H1 (cell line): ENCODE measurements around the gene RIBC2. TPM values are rescaled to one million over a fixed set of nuclear protein-coding genes. Genes with fewer than 3 reads are reported as not detected.
A peak's percentile ranks its signal among the peaks of the same experiment; 100 is the strongest.

Experiments used
- CTCF ChIA-PET: fragments of 300-600 bp; sonication (Branson Sonifier 250); formaldehyde crosslinking; loops from one replicate; lab custom pipeline; 2021; ENCODE audit not compliant: partially characterized antibody; lab: Charles Lee
- POLR2A ChIA-PET: fragments of 300-600 bp; sonication (Branson Sonifier 250); formaldehyde crosslinking; loops from one replicate; lab custom pipeline; 2021; ENCODE audit warnings: inconsistent platforms; ENCODE audit not compliant: partially characterized antibody; lab: Charles Lee
- DNase-seq, 2 experiments: peaks; one replicate each; pipeline versions ENCODE4 v3.0.0 to v3.0.0-alpha.2; 2010 to 2022; ENCODE audit warnings: low spot score in 2 of 2, low read depth in 1 of 2, mixed read lengths in 1 of 2
- FAIRE-seq: peaks from 2 replicates; lab custom pipeline; 2011; peaks lifted over from hg19 to GRCh38; lab: Jason Lieb, UNC
- H2AFZ ChIP-seq: 2 replicates; pipeline ENCODE4 v1.8.1; 2012; ENCODE audit warnings: low read length, inconsistent platforms
- H2AK5ac ChIP-seq: 2 replicates; pipeline ENCODE4 v1.6.1; 2013; ENCODE audit warnings: low read depth, low read length
- H2BK120ac ChIP-seq: replicated peaks from 2 replicates; pipeline ENCODE3; 2013; ENCODE audit warnings: low read depth, low read length, inconsistent platforms
- H2BK12ac ChIP-seq: 2 replicates; pipeline ENCODE4 v1.6.1; 2013; ENCODE audit warnings: low read depth, low read length
- H2BK15ac ChIP-seq: 2 replicates; pipeline ENCODE4 v1.6.1; 2013; ENCODE audit warnings: low read length
- H2BK20ac ChIP-seq: 2 replicates; pipeline ENCODE4 v1.6.1; 2013; ENCODE audit warnings: low read length
- H2BK5ac ChIP-seq: 2 replicates; pipeline ENCODE4 v1.6.1; 2013; ENCODE audit warnings: low read depth, low read length
- H3K14ac ChIP-seq: 2 replicates; pipeline ENCODE4 v1.6.1; 2013; ENCODE audit warnings: inconsistent platforms; ENCODE audit not compliant: insufficient read length
- H3K18ac ChIP-seq: 2 replicates; pipeline ENCODE4 v1.6.1; 2013; ENCODE audit warnings: low read length; ENCODE audit errors: extremely low read depth
- H3K23ac ChIP-seq: 2 replicates; pipeline ENCODE4 v1.6.1; 2013; ENCODE audit warnings: inconsistent platforms; ENCODE audit not compliant: insufficient read length
- H3K23me2 ChIP-seq: 2 replicates; pipeline ENCODE4 v1.6.1; 2013; ENCODE audit warnings: low read depth, low read length
- H3K27ac ChIP-seq: 2 replicates; pipeline ENCODE4 v1.6.1; 2011; ENCODE audit warnings: low read depth, low read length, inconsistent platforms
- H3K27me3 ChIP-seq, 4 experiments: replicated peaks in 1 of 4; 1 replicate in 1 of 4; 2 replicates in 3 of 4; pipeline versions ENCODE4 v1.6.1 to v1.8.1; 2011 to 2013; ENCODE audit warnings: low read length in 3 of 4, mild to moderate bottlenecking in 3 of 4, inconsistent platforms in 2 of 4, mixed read lengths in 2 of 4, moderate library complexity in 1 of 4; ENCODE audit not compliant: control insufficient read depth in 3 of 4, insufficient read depth in 3 of 4; ENCODE audit errors: extremely low read depth in 1 of 4
- H3K36me3 ChIP-seq, 4 experiments: 2 replicates each; pipeline versions ENCODE4 v1.6.1 to v1.8.1; 2011 to 2013; ENCODE audit warnings: mild to moderate bottlenecking in 4 of 4, low read length in 3 of 4, moderate library complexity in 2 of 4, control low read depth in 1 of 4, inconsistent platforms in 1 of 4; ENCODE audit not compliant: insufficient read depth in 4 of 4, control insufficient read depth in 2 of 4
- H3K4ac ChIP-seq: replicated peaks from 2 replicates; pipeline ENCODE3; 2013; ENCODE audit warnings: low read length, low read depth, mixed read lengths, inconsistent platforms; ENCODE audit not compliant: insufficient read length
- H3K4me1 ChIP-seq, 4 experiments: replicated peaks in 1 of 4; 1 replicate in 1 of 4; 2 replicates in 3 of 4; pipeline versions ENCODE4 v1.6.1 to v1.8.1; 2011 to 2013; ENCODE audit warnings: low read length in 3 of 4, inconsistent platforms in 2 of 4, mixed read lengths in 1 of 4; ENCODE audit not compliant: insufficient read depth in 4 of 4, control insufficient read depth in 3 of 4
- H3K4me2 ChIP-seq, 2 experiments: 2 replicates each; pipeline versions ENCODE4 v1.6.1 to v1.8.1; 2011 to 2013; ENCODE audit warnings: low read depth in 2 of 2, low read length in 2 of 2, control low read depth in 1 of 2, inconsistent platforms in 1 of 2, mild to moderate bottlenecking in 1 of 2; ENCODE audit not compliant: insufficient read depth in 1 of 2
- H3K4me3 ChIP-seq, 4 experiments: fragments of 200-600, 300-600 bp in 1 of 4; sonication (generic), shearing (Covaris generic), sonication (Bioruptor Twin) in 1 of 4; 2 replicates each; pipeline versions ENCODE4 v1.5.1 to v1.8.1; 2011 to 2016; ENCODE audit warnings: low read length in 4 of 4, low read depth in 3 of 4, control low read depth in 2 of 4, inconsistent platforms in 2 of 4, mild to moderate bottlenecking in 2 of 4, mixed read lengths in 1 of 4, moderate library complexity in 1 of 4; ENCODE audit not compliant: insufficient read depth in 2 of 4; ENCODE audit errors: extremely low read depth in 1 of 4
- H3K56ac ChIP-seq: replicated peaks from 2 replicates; pipeline ENCODE3; 2013; ENCODE audit warnings: low read depth, mild to moderate bottlenecking, mixed read lengths, low read length, inconsistent platforms; ENCODE audit not compliant: insufficient read length
- H3K79me1 ChIP-seq: 2 replicates; pipeline ENCODE4 v1.6.1; 2013; ENCODE audit warnings: low read depth, low read length, control low read depth
- H3K79me2 ChIP-seq, 2 experiments: 2 replicates each; pipeline versions ENCODE4 v1.6.1 to v1.8.1; 2012 to 2013; ENCODE audit warnings: low read length in 2 of 2, mild to moderate bottlenecking in 2 of 2, inconsistent platforms in 1 of 2; ENCODE audit not compliant: insufficient read depth in 2 of 2, control insufficient read depth in 1 of 2
- H3K9ac ChIP-seq, 4 experiments: replicated peaks in 1 of 4; 1 replicate in 1 of 4; 2 replicates in 3 of 4; pipeline versions ENCODE4 v1.6.1 to v1.8.1; 2011 to 2013; ENCODE audit warnings: low read depth in 3 of 4, low read length in 3 of 4, control low read depth in 2 of 4, mild to moderate bottlenecking in 2 of 4, moderate library complexity in 2 of 4, inconsistent platforms in 1 of 4; ENCODE audit errors: extremely low read depth in 1 of 4
- H3K9me3 ChIP-seq, 2 experiments: 2 replicates each; pipeline versions ENCODE4 v1.6.1 to v1.8.1; 2012 to 2013; ENCODE audit warnings: mild to moderate bottlenecking in 2 of 2, moderate library complexity in 2 of 2, control low read depth in 1 of 2, inconsistent platforms in 1 of 2, low read depth in 1 of 2, low read length in 1 of 2, mixed read lengths in 1 of 2; ENCODE audit not compliant: insufficient read depth in 2 of 2
- H4K20me1 ChIP-seq, 2 experiments: replicated peaks in 1 of 2; 2 replicates each; pipeline versions ENCODE3 to v1.8.1; 2011 to 2013; ENCODE audit warnings: inconsistent platforms in 2 of 2, low read length in 2 of 2, mild to moderate bottlenecking in 1 of 2; ENCODE audit not compliant: insufficient read depth in 2 of 2, control insufficient read depth in 1 of 2
- H4K5ac ChIP-seq: 2 replicates; pipeline ENCODE4 v1.6.1; 2013; ENCODE audit warnings: low read length, low read depth, mixed read lengths, inconsistent platforms; ENCODE audit not compliant: insufficient read length
- H4K8ac ChIP-seq: 2 replicates; pipeline ENCODE4 v1.8.0; 2013; ENCODE audit warnings: mild to moderate bottlenecking, moderate library complexity, low read length, inconsistent platforms; ENCODE audit not compliant: insufficient read depth; ENCODE audit errors: extremely low read depth
- H4K91ac ChIP-seq: replicated peaks from 2 replicates; pipeline ENCODE3; 2013; ENCODE audit warnings: low read length, mixed read lengths, inconsistent platforms; ENCODE audit not compliant: insufficient read length
- ASH2L ChIP-seq: fragments of 200-600, 300-600 bp; sonication (generic); IDR thresholded peaks from one replicate; pipeline ENCODE4 v1.7.1; 2017; ENCODE audit warnings: low read length
- CHD2 ChIP-seq: IDR thresholded peaks from 2 replicates; pipeline ENCODE4 v1.6.1; 2012; ENCODE audit warnings: low read length, improper control_type of control experiment
- EZH2 ChIP-seq: fragments of 200-600 bp; sonication (generic); IDR thresholded peaks from 2 replicates; pipeline ENCODE4 v1.7.1; 2012; ENCODE audit warnings: low read depth, mild to moderate bottlenecking, moderate library complexity, low read length, inconsistent platforms; ENCODE audit not compliant: severe bottlenecking
- PHF8 ChIP-seq: fragments of 200-600 bp; sonication (generic); conservative IDR thresholded peaks from 2 replicates; pipeline ENCODE4 v1.7.1; 2012; ENCODE audit warnings: low read depth, mild to moderate bottlenecking, inconsistent platforms, low read length, moderate library complexity
- SP1 ChIP-seq: IDR thresholded peaks from 2 replicates; pipeline ENCODE4 v1.6.1; 2011; ENCODE audit warnings: low read depth, low read length
- TAF1 ChIP-seq: IDR thresholded peaks from 2 replicates; pipeline ENCODE4 v1.6.1; 2011; ENCODE audit warnings: mild to moderate bottlenecking, low read depth, low read length
- WGBS, 2 experiments: shearing (Covaris generic) in 1 of 2; methylation state at CpG; one replicate each; pipeline versions ENCODE4 v1.1.6 to v1.1.7; 2013 to 2015; ENCODE audit warnings: low lambda C conversion rate in 2 of 2, mixed read lengths in 2 of 2, inconsistent platforms in 1 of 2, low coverage in 1 of 2, missing lambda C conversion rate in 1 of 2; ENCODE audit not compliant: insufficient replicate concordance in 2 of 2, insufficient coverage in 1 of 2, insufficient read length in 1 of 2; ENCODE audit errors: extremely low coverage in 1 of 2, missing lambda C conversion rate in 1 of 2; 5-methylcytosine and 5-hydroxymethylcytosine counted together
- polyA plus RNA-seq, 7 experiments: library from polyadenylated mRNA; depleted of rRNA in 3 of 7; stranded (reverse) in 5 of 7; unstranded in 2 of 7; fragments of >200 nt in 5 of 7; fragments of 200-250 nt in 2 of 7; gene quantifications; 1 replicate in 5 of 7; 2 replicates in 1 of 7; 4 replicates in 1 of 7; pipeline versions ENCODE4 v1.2.1 to v1.2.3, GENCODE V29; 2011 to 2013; ENCODE audit warnings: missing spikeins in 2 of 7, mixed read lengths in 2 of 7
- total RNA-seq: library from RNA; stranded (reverse); fragmentation: NEBNext Ultra II Directional; extraction: Animal tissue kit (Norgen Biotek cat#: 25700); gene quantifications from 2 replicates; pipeline ENCODE4 v1.2.1, GENCODE V29; 2021
- TF ChIP-seq, protein P1 (sequence below): IDR thresholded peaks from 2 replicates; pipeline ENCODE4 v1.6.1; 2011; ENCODE audit warnings: low read depth, mild to moderate bottlenecking, low read length; ENCODE audit not compliant: insufficient read depth

The RIBC2 gene
- total and polyA plus RNA-seq, 2 of the 8 experiments (the other 6 are each of a cell fraction or from before 2014, with no cell fraction given) = 0.79 to 2.1 TPM

DNA sequence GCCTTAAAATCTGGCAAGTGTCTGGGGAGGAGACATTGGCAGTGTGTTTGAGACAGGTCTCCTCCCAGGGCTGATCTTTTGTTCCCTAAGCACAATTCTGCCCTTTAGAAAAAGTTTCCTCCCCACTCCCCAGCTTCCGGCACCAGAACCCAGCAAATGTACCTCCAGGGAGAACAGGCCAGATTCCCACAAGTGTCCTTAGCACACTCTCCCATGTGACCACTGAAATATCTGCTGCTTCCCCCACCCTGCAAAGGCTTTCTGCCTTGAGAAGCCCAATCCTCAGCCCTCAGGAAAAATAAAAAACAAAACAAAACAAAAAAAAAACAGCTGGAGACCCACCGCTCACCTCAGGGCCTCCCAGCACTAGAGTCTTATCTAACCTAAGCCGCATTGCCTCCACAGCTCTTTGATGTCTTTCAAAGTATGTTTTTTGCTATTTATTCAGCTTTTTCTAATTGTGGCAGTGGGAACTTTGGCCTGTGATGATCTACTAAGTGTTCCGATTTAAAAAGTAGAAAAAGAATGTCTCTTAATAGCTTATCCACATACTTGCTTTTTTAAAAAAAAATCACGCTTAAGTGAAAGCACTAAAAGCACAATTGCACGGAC, 60.2 kb downstream of the RIBC2 start:
- Histone ChIP-seq H3K4me2 (no peak overlapping the region), H3K18ac (no peak overlapping the region; the same call in 1 of the 2 replicates), H4K20me1 (no peaks in the 10 kb centered on the region), H2AK5ac (no peak overlapping the region), H3K79me1 (peaks cover 3% of the 10 kb centered on the region; the same call in 1 of the 2 replicates), H3K4ac (peak overlapping the region; percentile 69), H3K23me2 (no peaks in the 10 kb centered on the region), H3K56ac (no peak overlapping the region), H3K4me1 (peaks cover 0 to 9% (median 1%) of the 10 kb centered on the region in 4 experiments; a peak in 2 of 7 replicates), H3K14ac (no peak overlapping the region), H2BK20ac (0 out of 2 replicates have a peak overlapping the region, but pooled peaks have one; percentile 72), H2BK120ac (no peak overlapping the region), H3K9ac (no peak overlapping the region), H4K5ac (no peak overlapping the region), H4K91ac (no peak overlapping the region), H2AFZ (0 out of 2 replicates have a peak overlapping the region, but pooled peaks have one; percentile 9), H2BK12ac (no peak overlapping the region), H3K9me3 (no peaks in the 10 kb centered on the region), H3K79me2 (no peaks in the 10 kb centered on the region), H2BK15ac (no peak overlapping the region), H3K4me3 (no peak overlapping the region), H2BK5ac (no peak overlapping the region), H4K8ac (no peak overlapping the region), H3K23ac (no peak overlapping the region), H3K27me3 (no peaks in the 10 kb centered on the region), H3K27ac (no peak overlapping the region), H3K36me3 (no peaks in the 10 kb centered on the region)
- no peak for FAIRE-seq
- TF ChIP-seq EZH2 (no peak), PHF8 (no peak), SP1 (no peak), TAF1 (no peak), CHD2 (no peak), ASH2L (no peak)
- TF ChIP-seq, protein P1, sequence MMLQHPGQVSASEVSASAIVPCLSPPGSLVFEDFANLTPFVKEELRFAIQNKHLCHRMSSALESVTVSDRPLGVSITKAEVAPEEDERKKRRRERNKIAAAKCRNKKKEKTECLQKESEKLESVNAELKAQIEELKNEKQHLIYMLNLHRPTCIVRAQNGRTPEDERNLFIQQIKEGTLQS = no peak
- no peak for DNase-seq
- WGBS, 2 experiments = 87% methylated on average over 6 of the region's 6 CpGs; no CpG with 5 or more reads in 1 of the 2 experiments
- ChIA-PET POLR2A (interaction anchor here (1.0 to 1.2 kb wide), 2 partner anchors 12 to 36 kb away, joined by 3 to 4 read pairs; no protein-coding TSS in a partner anchor), CTCF (interaction anchor here (0.9 to 3.6 kb wide), 3 partner anchors 11 to 205 kb away, joined by 3 to 16 read pairs (median 6); no protein-coding TSS in a partner anchor)
